AG04450 (cell line): ENCODE measurements around the gene PMEL. TPM values are rescaled to one million over a fixed set of nuclear protein-coding genes. Genes with fewer than 3 reads are reported as not detected.

Source experiments
- CTCF ChIA-PET: fragments of 300-600, 350-600 bp; formaldehyde crosslinking; extraction: SDS; loops from one replicate; lab custom pipeline; 2022; ENCODE audit warnings: antibody characterized with exemption, inconsistent platforms; lab: Charles Lee
- POLR2A ChIA-PET: fragments of 350-600 bp; formaldehyde crosslinking; extraction: SDS; loops from one replicate; lab custom pipeline; 2021; ENCODE audit warnings: antibody characterized with exemption, inconsistent platforms; lab: Yijun Ruan, JAX
- DNase-seq: peaks from one replicate; pipeline ENCODE4 v3.0.0-alpha.2; 2011; ENCODE audit warnings: low read depth, low spot score
- H3K27ac ChIP-seq: one replicate; pipeline ENCODE4 v1.5.1; 2012; ENCODE audit warnings: low read depth, low read length, control low read depth
- H3K27me3 ChIP-seq: one replicate; pipeline ENCODE4 v1.6.0; 2012; ENCODE audit warnings: low read length; ENCODE audit not compliant: control insufficient read depth, insufficient read depth
- H3K4me3 ChIP-seq: 2 replicates; pipeline ENCODE4 v1.5.1; 2011; ENCODE audit warnings: mild to moderate bottlenecking, low read depth, low read length, control low read depth
- H3K9me3 ChIP-seq: 2 replicates; pipeline ENCODE4 v1.5.1; 2012; ENCODE audit warnings: low read length; ENCODE audit not compliant: control insufficient read depth, insufficient read depth
- polyA minus RNA-seq: library from RNA; depleted of rRNA, polyadenylated mRNA; stranded (reverse); fragments of >200 nt; gene quantifications from 2 replicates; pipeline ENCODE4 v1.2.3, GENCODE V29; 2011; rRNA and poly(A)+ RNA removed
- polyA plus RNA-seq: library from polyadenylated mRNA; depleted of rRNA; stranded (reverse); fragments of >200 nt; gene quantifications from 2 replicates; pipeline ENCODE4 v1.2.3, GENCODE V29; 2011; rRNA removed
- TF ChIP-seq, protein P1 (sequence below): IDR thresholded peaks from 2 replicates; pipeline ENCODE4 v1.5.1; 2011; ENCODE audit warnings: low read depth, low read length, control low read depth, inconsistent platforms

Gene PMEL
- 1.6 and 2.2 TPM in 2 replicates for polyA plus RNA-seq
- 0.69 and 1.0 TPM in 2 replicates for polyA minus RNA-seq

- Histone ChIP-seq H3K4me3 (peak within 1 kb of the TSS; percentile 86), H3K9me3 (no peaks in the 10 kb centered on the region; the same call in 1 of the 2 replicates), H3K27ac (peak within 1 kb of the TSS; percentile 39), H3K27me3 (no peaks in the 10 kb centered on the region)
- DNase-seq = no peak
- ChIA-PET POLR2A (no interaction called here), CTCF (no interaction called here)
- TF ChIP-seq, protein P1, sequence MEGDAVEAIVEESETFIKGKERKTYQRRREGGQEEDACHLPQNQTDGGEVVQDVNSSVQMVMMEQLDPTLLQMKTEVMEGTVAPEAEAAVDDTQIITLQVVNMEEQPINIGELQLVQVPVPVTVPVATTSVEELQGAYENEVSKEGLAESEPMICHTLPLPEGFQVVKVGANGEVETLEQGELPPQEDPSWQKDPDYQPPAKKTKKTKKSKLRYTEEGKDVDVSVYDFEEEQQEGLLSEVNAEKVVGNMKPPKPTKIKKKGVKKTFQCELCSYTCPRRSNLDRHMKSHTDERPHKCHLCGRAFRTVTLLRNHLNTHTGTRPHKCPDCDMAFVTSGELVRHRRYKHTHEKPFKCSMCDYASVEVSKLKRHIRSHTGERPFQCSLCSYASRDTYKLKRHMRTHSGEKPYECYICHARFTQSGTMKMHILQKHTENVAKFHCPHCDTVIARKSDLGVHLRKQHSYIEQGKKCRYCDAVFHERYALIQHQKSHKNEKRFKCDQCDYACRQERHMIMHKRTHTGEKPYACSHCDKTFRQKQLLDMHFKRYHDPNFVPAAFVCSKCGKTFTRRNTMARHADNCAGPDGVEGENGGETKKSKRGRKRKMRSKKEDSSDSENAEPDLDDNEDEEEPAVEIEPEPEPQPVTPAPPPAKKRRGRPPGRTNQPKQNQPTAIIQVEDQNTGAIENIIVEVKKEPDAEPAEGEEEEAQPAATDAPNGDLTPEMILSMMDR = no peak
Observed at GRCh38 chr12:55965941-55966407, at the start of gene PMEL. Gene PMEL (minus strand): TSS chr12:55966042. CDS start chr12:55966011, 31 bp downstream.

DNA sequence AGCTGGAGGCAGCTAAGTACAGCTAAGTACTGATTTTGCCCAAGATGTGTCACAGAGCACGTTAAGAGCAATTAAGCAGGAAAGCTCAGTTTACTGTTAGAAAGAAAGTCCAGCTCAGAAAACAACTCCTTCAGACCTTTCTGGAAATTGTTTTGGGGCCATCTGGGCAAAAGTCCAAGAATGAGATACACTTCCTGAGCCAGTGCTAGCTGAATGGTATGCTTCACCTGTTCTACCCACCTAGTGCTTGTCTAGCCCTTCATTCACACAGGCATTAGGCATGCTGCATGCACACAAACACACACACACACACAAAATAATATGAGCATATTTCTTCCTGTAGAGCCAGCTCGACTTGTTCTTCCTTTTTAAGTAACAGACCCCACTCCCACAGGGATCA lies 48.4 kb upstream of the PMEL start:
- Histone ChIP-seq H3K4me3 (no peak overlapping the region), H3K27me3 (no peaks in the 10 kb centered on the region), H3K9me3 (no peaks in the 10 kb centered on the region), H3K27ac (no peak overlapping the region)
- ChIA-PET CTCF (interaction anchor here (1.6 to 3.9 kb wide), 2 partner anchors 15 to 18 kb away, joined by 10 to 13 read pairs; no protein-coding TSS in a partner anchor), POLR2A (interaction anchor here (0.6 to 0.7 kb wide), 2 partner anchors 185 to 1726 kb away, joined by 5 to 8 read pairs; no protein-coding TSS in a partner anchor)
- TF ChIP-seq, protein P1 = no peak
- no peak for DNase-seq

DNA sequence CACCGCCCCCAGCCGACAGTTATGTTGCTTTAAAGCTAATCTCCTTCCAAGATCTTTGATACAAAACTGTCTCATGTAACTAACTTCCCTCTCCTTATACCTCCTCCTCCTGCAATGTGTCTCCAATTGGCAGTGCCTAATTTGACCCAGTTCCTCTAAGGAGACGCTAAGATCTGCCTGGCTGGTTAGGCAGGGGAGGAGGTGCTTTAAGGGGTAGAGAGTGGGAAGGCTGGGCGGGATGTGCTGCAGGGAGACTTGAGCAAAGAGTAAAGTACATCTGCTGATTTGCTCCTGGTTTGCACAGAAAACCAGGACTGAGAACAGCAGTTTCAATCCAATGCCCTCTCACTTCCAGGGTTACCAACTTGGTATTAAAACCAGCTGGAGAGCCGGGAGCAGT lies 47.6 kb upstream of the PMEL start:
- Histone ChIP-seq H3K9me3 (no peaks in the 10 kb centered on the region), H3K4me3 (no peak overlapping the region), H3K27ac (no peak overlapping the region), H3K27me3 (no peaks in the 10 kb centered on the region)
- TF ChIP-seq, protein P1 = no peak
- POLR2A ChIA-PET = interaction anchor here (0.6 kb wide), 1 partner anchor 184 kb away, joined by 8 read pairs; no protein-coding TSS in a partner anchor
- CTCF ChIA-PET = interaction anchor here (1.6 to 3.9 kb wide), 2 partner anchors 16 to 18 kb away, joined by 10 to 13 read pairs; no protein-coding TSS in a partner anchor
- no peak for DNase-seq

GRCh38 chr12:56011509-56012090 lies 45.8 kb upstream of the PMEL start:
- no peak for DNase-seq
- ChIA-PET POLR2A (no interaction called here), CTCF (interaction anchor here (0.6 to 3.3 kb wide), 4 partner anchors 10 to 274 kb away, joined by 3 to 17 read pairs (median 11); partner anchors contain the start of gene SUOX)
- H3K27me3 ChIP-seq = no peaks in the 10 kb centered on the region
- TF ChIP-seq, protein P1 = no peak
- H3K27ac ChIP-seq = no peak overlapping the region
- no peak overlapping the region for H3K4me3 ChIP-seq
- no peaks in the 10 kb centered on the region for H3K9me3 ChIP-seq

- no peak overlapping the region for H3K4me3 ChIP-seq
- POLR2A ChIA-PET = no interaction called here
Observed at GRCh38 chr12:56010111-56010570, 44.3 kb upstream of the PMEL start.

More at GRCh38 chr12:56010111-56010570, 44.3 kb upstream of the PMEL start:
- CTCF ChIA-PET = interaction anchor here (0.5 to 5.5 kb wide), 3 partner anchors 14 to 192 kb away, joined by 4 to 49 read pairs (median 17); partner anchors contain the start of gene SUOX
- Histone ChIP-seq H3K27me3 (no peaks in the 10 kb centered on the region), H3K9me3 (no peaks in the 10 kb centered on the region), H3K27ac (no peak overlapping the region)
- TF ChIP-seq, protein P1 = no peak
- DNase-seq = no peak
